Peyer's patch (tissue), 4 donors: ENCODE measurements around the gene RAVER2.

Source experiments
- POLR2A ChIP-seq, 2 donors: fragments of 450-650 bp; IDR thresholded peaks; one replicate each; pipeline ENCODE4 v1.5.1; 2017; ENCODE audit warnings: antibody characterized with exemption in 2 of 2, mild to moderate bottlenecking in 2 of 2, moderate library complexity in 2 of 2
- TF ChIP-seq, protein P1 (sequence below), 6 experiments: fragments of 450-650 bp in 4 of 6; fragments of 200-600 bp in 2 of 6; sonication (generic) in 1 of 6; IDR thresholded peaks; one replicate each; pipeline ENCODE4 v1.5.1; 2017 to 2019; ENCODE audit warnings: antibody characterized with exemption in 6 of 6, mild to moderate bottlenecking in 3 of 6, moderate library complexity in 1 of 6

DNA sequence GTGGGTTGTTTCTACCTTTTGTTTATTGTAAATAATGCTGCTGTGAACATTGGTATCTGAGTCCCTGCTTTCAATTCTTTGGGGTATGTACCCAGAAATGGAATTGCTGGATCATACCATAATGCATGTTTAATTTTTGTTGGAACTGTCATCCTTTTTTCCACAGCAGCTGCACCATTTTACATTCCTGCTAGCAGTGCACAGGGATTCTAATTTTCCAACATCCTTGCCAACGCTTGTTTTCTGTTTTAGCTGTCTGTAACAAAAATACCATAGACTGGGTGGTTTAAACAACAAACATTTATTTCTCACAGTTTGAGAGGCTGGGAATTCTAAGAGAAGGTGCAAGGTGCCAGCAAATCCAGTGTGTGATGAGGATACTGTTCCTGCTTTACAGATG lies 65.1 kb downstream of the RAVER2 start:
- TF ChIP-seq, protein P1, sequence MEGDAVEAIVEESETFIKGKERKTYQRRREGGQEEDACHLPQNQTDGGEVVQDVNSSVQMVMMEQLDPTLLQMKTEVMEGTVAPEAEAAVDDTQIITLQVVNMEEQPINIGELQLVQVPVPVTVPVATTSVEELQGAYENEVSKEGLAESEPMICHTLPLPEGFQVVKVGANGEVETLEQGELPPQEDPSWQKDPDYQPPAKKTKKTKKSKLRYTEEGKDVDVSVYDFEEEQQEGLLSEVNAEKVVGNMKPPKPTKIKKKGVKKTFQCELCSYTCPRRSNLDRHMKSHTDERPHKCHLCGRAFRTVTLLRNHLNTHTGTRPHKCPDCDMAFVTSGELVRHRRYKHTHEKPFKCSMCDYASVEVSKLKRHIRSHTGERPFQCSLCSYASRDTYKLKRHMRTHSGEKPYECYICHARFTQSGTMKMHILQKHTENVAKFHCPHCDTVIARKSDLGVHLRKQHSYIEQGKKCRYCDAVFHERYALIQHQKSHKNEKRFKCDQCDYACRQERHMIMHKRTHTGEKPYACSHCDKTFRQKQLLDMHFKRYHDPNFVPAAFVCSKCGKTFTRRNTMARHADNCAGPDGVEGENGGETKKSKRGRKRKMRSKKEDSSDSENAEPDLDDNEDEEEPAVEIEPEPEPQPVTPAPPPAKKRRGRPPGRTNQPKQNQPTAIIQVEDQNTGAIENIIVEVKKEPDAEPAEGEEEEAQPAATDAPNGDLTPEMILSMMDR (IDR thresholded peaks at IDR 0.05) = no peak
- no peak for TF ChIP-seq POLR2A (IDR thresholded peaks at IDR 0.05)
